SJCRH30 (cell line): Measurements from ENCODE around the gene AMMECR1L. TPM values are rescaled to one million over a fixed set of nuclear protein-coding genes. Genes with fewer than 3 reads are reported as not detected.
A peak's percentile ranks its signal among the peaks of the same experiment; 100 is the strongest.
"Not testable (repeated sequence)": the region's sequence is repeated elsewhere in the genome, so short reads cannot be mapped to it uniquely, and the experiment has no call there.

Source experiments
- DNase-seq, 2 experiments: peaks; one replicate each; pipeline ENCODE4 v3.0.0-alpha.2; 2015 to 2020
- H3K27ac ChIP-seq: fragments of 250-450 bp; sonication (Bioruptor Pico); 2 replicates; pipeline ENCODE4 v1.5.1; 2020; ENCODE audit warnings: mild to moderate bottlenecking, moderate library complexity
- H3K27me3 ChIP-seq: fragments of 250-450 bp; sonication (Bioruptor Pico); 2 replicates; pipeline ENCODE4 v1.5.1; 2020; ENCODE audit warnings: mild to moderate bottlenecking, moderate library complexity
- H3K36me3 ChIP-seq: fragments of 250-450 bp; sonication (Bioruptor Pico); 2 replicates; pipeline ENCODE4 v1.5.1; 2020; ENCODE audit warnings: mild to moderate bottlenecking, moderate library complexity
- H3K4me1 ChIP-seq: fragments of 250-450 bp; sonication (Bioruptor Pico); 2 replicates; pipeline ENCODE4 v1.5.1; 2020; ENCODE audit warnings: mild to moderate bottlenecking, moderate library complexity
- H3K4me3 ChIP-seq: fragments of 250-450 bp; sonication (Bioruptor Pico); 2 replicates; pipeline ENCODE4 v1.5.1; 2020; ENCODE audit warnings: mild to moderate bottlenecking, moderate library complexity
- H3K9me3 ChIP-seq: fragments of 250-450 bp; sonication (Bioruptor Pico); replicated peaks from 2 replicates; pipeline ENCODE4 v1.5.1; 2020; ENCODE audit warnings: mild to moderate bottlenecking, moderate library complexity
- total RNA-seq: library from RNA; depleted of rRNA; stranded (reverse); fragments of >200 nt; shearing (Covaris generic); gene quantifications from 2 replicates; pipeline ENCODE4 v1.2.3, GENCODE V29; 2014; rRNA removed

Gene AMMECR1L
- total RNA-seq, 1 experiment from 2014 or later: 17.6 TPM

- no peak for DNase-seq
- no peak overlapping the region for H3K27ac ChIP-seq
- H3K27me3 ChIP-seq: no peaks in the 10 kb centered on the region
- H3K4me3 ChIP-seq: no peak overlapping the region
- peaks cover 14% of the 10 kb centered on the region for H3K4me1 ChIP-seq
- H3K36me3 ChIP-seq: peaks cover 12% of the 10 kb centered on the region
- H3K9me3 ChIP-seq: no peaks in the 10 kb centered on the region
Observed at GRCh38 chr2:127840893-127841292, 44.9 kb downstream of the AMMECR1L start.

DNA sequence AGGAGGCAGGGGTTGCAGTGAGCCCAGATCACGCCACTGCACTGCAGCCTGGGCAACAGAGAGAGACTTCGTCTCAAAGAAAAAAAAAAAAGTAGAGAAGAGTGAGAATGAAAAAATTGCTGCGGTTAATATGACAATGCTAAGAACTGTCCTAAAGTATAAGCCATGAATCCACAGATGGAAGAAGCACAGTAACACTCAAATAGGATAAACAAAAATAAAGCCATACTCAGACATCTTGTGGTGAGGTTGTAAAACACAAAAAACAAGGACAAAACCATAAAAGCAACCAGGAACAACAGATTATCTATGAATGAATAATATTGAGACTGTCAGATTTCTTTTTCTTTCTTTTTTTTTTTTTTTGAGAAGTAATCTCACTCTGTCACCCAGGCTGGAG is 50.8 kb downstream of the AMMECR1L start:
- no peak overlapping the region for H3K4me3 ChIP-seq
- no peak overlapping the region for H3K27ac ChIP-seq
- H3K4me1 ChIP-seq: peaks cover 5% of the 10 kb centered on the region; the same call in 1 of the 2 replicates
- DNase-seq: no peak
- no peaks in the 10 kb centered on the region for H3K36me3 ChIP-seq
- H3K9me3 ChIP-seq: no peaks in the 10 kb centered on the region
- no peaks in the 10 kb centered on the region for H3K27me3 ChIP-seq

GRCh38 chr2:127829845-127830246 is 55.9 kb downstream of the AMMECR1L start:
- no peaks in the 10 kb centered on the region for H3K9me3 ChIP-seq
- H3K4me1 ChIP-seq: peaks cover 10% of the 10 kb centered on the region; the same call in 1 of the 2 replicates
- no peak overlapping the region for H3K4me3 ChIP-seq
- H3K27ac ChIP-seq: no peak overlapping the region
- peak; percentile 22 to 53 for DNase-seq
- H3K27me3 ChIP-seq: no peaks in the 10 kb centered on the region
- H3K36me3 ChIP-seq: no peaks in the 10 kb centered on the region

GRCh38 chr2:127826708-127827107 is 59.0 kb downstream of the AMMECR1L start:
- not testable (repeated sequence) for H3K27ac ChIP-seq, DNase-seq

DNA sequence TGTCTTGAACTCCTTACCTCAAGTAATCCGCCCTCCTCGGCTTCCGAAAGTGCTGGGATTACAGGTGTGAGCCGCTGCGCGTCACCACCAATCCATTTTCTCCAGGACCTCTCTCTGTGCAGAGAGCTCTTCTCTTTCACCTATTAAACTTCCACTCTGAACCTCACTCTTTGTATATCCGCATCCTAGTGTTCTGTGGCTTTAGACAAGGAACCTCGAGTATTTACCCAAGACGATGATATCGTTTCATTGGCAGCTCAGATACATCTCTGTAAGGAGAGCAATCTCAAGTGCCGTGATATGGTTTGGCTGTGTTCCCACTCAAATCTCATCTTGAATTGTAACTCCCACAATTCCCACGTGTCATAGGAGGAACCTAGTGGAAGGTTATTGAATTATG is 59.7 kb downstream of the AMMECR1L start:
- Histone ChIP-seq H3K4me1 (peaks cover 10% of the 10 kb centered on the region; the same call in 1 of the 2 replicates), H3K36me3 (no peaks in the 10 kb centered on the region), H3K27me3 (no peaks in the 10 kb centered on the region), H3K9me3 (peaks cover 1% of the 10 kb centered on the region; the same call in 1 of the 2 replicates), H3K27ac (no peak overlapping the region), H3K4me3 (no peak overlapping the region)
- no peak for DNase-seq

More at GRCh38 chr2:127826708-127827107, 59.0 kb downstream of the AMMECR1L start:
- not testable (repeated sequence) for H3K9me3 ChIP-seq, H3K4me1 ChIP-seq, H3K27me3 ChIP-seq, H3K36me3 ChIP-seq, H3K4me3 ChIP-seq

DNA sequence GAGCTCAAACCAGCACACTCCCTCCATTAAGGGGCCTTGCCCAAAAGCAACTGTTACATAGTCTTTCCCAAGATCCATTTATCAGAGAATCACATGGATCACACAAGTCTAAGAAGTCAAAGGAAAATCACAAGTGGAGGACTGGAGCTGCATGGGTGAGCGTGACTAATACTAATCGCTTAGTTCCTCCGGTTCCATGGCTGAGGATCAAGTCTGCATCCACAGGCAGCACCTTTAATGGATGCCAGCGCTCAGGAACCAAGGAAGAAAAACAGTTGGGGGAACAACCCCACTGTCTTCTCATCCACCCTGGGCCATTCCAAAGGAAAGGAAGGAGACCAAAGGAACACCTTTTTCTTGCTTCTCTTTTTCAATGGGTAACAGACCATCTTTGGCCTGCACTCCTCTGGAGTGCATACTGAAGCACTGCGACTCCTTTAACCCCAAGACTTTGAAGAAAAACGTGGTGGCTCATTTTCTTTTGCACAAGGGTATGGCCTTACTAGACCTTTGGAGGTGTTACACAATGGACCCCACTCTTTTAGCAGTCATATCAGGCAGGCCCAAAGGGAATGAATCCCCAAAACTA is 65.6 kb downstream of the AMMECR1L start:
- H3K36me3 ChIP-seq: no peaks in the 10 kb centered on the region
- DNase-seq: peak in 1 of 2 experiments; percentile 27
- H3K9me3 ChIP-seq: peaks cover 18% of the 10 kb centered on the region
- H3K4me1 ChIP-seq: no peaks in the 10 kb centered on the region
- no peak overlapping the region for H3K4me3 ChIP-seq
- H3K27ac ChIP-seq: no peak overlapping the region
- H3K27me3 ChIP-seq: no peaks in the 10 kb centered on the region

DNA sequence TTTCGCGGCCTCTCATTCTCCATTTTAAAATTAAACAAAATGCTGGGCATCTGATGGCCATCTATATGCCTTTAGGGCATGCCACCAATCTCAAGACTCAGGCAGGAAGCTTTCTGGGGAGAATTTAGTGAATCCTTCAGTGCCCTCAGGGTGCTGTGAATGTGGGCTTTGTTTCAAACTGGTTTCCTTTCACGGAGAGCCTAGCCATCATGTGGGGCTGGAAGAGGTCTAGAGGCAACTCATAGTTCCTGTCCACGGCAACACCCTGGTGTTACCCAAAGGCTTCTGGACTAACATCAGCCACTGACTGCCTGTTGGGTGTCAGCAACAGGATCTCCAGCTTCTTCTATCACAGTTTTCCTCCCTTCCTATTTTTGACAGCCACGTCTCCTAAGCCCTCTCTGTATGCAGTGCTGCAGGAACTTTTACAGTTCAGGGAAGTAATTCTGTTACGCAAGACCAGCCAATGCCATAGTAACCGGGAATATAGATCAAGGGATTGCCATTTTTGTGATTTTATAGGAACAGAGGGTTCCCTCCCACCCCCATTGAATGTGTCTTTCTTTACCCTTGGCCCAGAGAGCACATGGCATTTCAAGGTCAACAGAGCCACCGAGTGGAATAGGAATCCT is 66.8 kb downstream of the AMMECR1L start:
- H3K36me3 ChIP-seq: no peaks in the 10 kb centered on the region
- no peak overlapping the region for H3K27ac ChIP-seq
- H3K9me3 ChIP-seq: peaks cover 18% of the 10 kb centered on the region
- no peak for DNase-seq
- H3K4me3 ChIP-seq: no peak overlapping the region
- no peaks in the 10 kb centered on the region for H3K27me3 ChIP-seq
- no peaks in the 10 kb centered on the region for H3K4me1 ChIP-seq

DNA sequence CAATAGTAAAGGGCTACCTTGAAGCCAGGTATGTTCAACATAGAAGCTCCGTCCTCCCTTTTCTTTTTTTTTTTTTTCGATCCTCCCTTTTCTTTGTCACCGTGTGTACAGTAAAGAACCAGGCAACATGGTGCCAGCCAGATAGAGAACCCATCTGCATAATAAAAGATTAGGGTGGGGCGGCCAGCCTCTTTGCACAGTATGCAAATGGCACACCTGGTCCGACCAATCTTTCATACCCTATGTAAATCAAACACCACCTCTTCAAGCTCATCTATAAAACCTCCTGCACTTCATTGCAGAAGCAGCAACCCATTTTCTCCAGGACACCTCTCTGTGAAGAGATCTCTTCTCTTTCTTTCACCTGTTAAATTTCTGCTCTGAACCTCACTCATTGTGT is 67.5 kb downstream of the AMMECR1L start:
- no peak overlapping the region for H3K4me3 ChIP-seq
- DNase-seq: no peak
- no peaks in the 10 kb centered on the region for H3K4me1 ChIP-seq
- no peaks in the 10 kb centered on the region for H3K36me3 ChIP-seq
- no peaks in the 10 kb centered on the region for H3K27me3 ChIP-seq
- peaks cover 18% of the 10 kb centered on the region for H3K9me3 ChIP-seq
- H3K27ac ChIP-seq: no peak overlapping the region

DNA sequence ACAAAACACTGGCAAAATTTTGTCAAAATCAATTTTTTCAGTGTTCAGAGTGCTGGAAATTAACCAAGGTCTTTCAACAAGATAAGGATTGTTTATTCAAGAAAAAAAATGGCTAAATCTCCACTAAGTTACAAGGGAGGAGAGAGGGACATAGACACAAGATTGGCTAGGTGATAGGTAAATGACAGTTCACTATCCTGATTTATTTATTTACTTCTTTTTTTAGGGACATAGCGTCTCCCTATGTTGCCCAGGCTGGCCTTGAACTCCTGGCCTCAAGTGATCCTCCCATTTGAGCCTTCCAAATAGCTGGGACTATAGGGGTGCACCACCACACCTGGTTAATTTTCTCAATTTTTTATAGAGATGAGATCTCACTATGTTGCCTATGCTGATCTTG is 71.1 kb downstream of the AMMECR1L start:
- no peak overlapping the region for H3K4me3 ChIP-seq
- no peaks in the 10 kb centered on the region for H3K4me1 ChIP-seq
- DNase-seq: no peak
- H3K27me3 ChIP-seq: no peaks in the 10 kb centered on the region
- H3K27ac ChIP-seq: no peak overlapping the region
- 0 out of 2 replicates have a peak, but pooled peaks cover 6% of the 10 kb centered on the region for H3K9me3 ChIP-seq
- H3K36me3 ChIP-seq: no peaks in the 10 kb centered on the region

- not testable (repeated sequence) for H3K36me3 ChIP-seq, H3K9me3 ChIP-seq, H3K27ac ChIP-seq, DNase-seq, H3K27me3 ChIP-seq, H3K4me3 ChIP-seq, H3K4me1 ChIP-seq
Observed at GRCh38 chr2:127812441-127812840, 73.3 kb downstream of the AMMECR1L start.

Other genes with a start within 250 kb of the AMMECR1L start
- gene GPR17, start 239.8 kb downstream of the AMMECR1L start, total RNA-seq: 0.18 TPM in 1 of 2 replicates, not detected in the other
- 4.0 and 5.5 TPM in 2 replicates for gene LIMS2, start 210.4 kb downstream of the AMMECR1L start, total RNA-seq
- gene SFT2D3, start 184.5 kb downstream of the AMMECR1L start, total RNA-seq: 10.0 and 12.7 TPM in 2 replicates
- gene WDR33, start 74.8 kb downstream of the AMMECR1L start, total RNA-seq: 52.8 and 56.1 TPM in 2 replicates
- 74.4 and 74.8 TPM in 2 replicates for gene POLR2D, start 27.8 kb downstream of the AMMECR1L start, total RNA-seq
- gene SAP130, start 142.1 kb upstream of the AMMECR1L start, total RNA-seq: 23.5 and 23.7 TPM in 2 replicates
- 51.1 and 51.6 TPM in 2 replicates for gene UGGT1, start 205.2 kb upstream of the AMMECR1L start, total RNA-seq